Measurements from ENCODE around the gene YAP1.

GRCh38 chr11:102226702-102227490 lies 116.6 kb downstream of the YAP1 start:
- TF ChIP-seq POLR2A (IDR thresholded peaks at IDR 0.05) (no peak), POLR2AphosphoS5 (IDR thresholded peaks at IDR 0.05) (peak; percentile 73)
- TF ChIP-seq, protein P1, sequence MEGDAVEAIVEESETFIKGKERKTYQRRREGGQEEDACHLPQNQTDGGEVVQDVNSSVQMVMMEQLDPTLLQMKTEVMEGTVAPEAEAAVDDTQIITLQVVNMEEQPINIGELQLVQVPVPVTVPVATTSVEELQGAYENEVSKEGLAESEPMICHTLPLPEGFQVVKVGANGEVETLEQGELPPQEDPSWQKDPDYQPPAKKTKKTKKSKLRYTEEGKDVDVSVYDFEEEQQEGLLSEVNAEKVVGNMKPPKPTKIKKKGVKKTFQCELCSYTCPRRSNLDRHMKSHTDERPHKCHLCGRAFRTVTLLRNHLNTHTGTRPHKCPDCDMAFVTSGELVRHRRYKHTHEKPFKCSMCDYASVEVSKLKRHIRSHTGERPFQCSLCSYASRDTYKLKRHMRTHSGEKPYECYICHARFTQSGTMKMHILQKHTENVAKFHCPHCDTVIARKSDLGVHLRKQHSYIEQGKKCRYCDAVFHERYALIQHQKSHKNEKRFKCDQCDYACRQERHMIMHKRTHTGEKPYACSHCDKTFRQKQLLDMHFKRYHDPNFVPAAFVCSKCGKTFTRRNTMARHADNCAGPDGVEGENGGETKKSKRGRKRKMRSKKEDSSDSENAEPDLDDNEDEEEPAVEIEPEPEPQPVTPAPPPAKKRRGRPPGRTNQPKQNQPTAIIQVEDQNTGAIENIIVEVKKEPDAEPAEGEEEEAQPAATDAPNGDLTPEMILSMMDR (IDR thresholded peaks at IDR 0.05) = no peak
